Fibroblast of lung (primary cell): ENCODE measurements around the gene SLC9A5. TPM values are rescaled to one million over a fixed set of nuclear protein-coding genes. Genes with fewer than 3 reads are reported as not detected.

Source experiments
- DNase-seq, 2 donors: peaks; one replicate each; pipeline versions ENCODE4 v3.0.0 to v3.0.0-alpha.2; 2010; ENCODE audit warnings: low read depth in 2 of 2
- H2AFZ ChIP-seq: 2 replicates; pipeline ENCODE4 v1.5.1; 2012; ENCODE audit warnings: low read length, control low read depth, inconsistent platforms
- H3K27ac ChIP-seq: 2 replicates; pipeline ENCODE4 v1.5.1; 2011; ENCODE audit warnings: low read length, control low read depth; ENCODE audit not compliant: insufficient read depth
- H3K27me3 ChIP-seq: 2 replicates; pipeline ENCODE4 v1.5.1; 2011; ENCODE audit warnings: mild to moderate bottlenecking, low read length; ENCODE audit not compliant: control insufficient read depth, insufficient read depth
- H3K36me3 ChIP-seq: 2 replicates; pipeline ENCODE4 v1.5.1; 2011; ENCODE audit warnings: low read length; ENCODE audit not compliant: control insufficient read depth, insufficient read depth
- H3K4me1 ChIP-seq: 2 replicates; pipeline ENCODE4 v1.5.1; 2011; ENCODE audit warnings: low read length; ENCODE audit not compliant: control insufficient read depth, insufficient read depth; ENCODE audit errors: extremely low read depth
- H3K4me2 ChIP-seq: 2 replicates; pipeline ENCODE4 v1.5.1; 2011; ENCODE audit warnings: low read length, control low read depth; ENCODE audit not compliant: insufficient read depth; ENCODE audit errors: extremely low read depth
- H3K4me3 ChIP-seq, 4 experiments: fragments of 200-600 bp in 1 of 4; sonication (generic) in 1 of 4; replicated peaks in 1 of 4; 2 replicates each; pipeline ENCODE4 v1.5.1; 2011 to 2016; ENCODE audit warnings: low read length in 4 of 4, low read depth in 3 of 4, mild to moderate bottlenecking in 3 of 4, control low read depth in 2 of 4, inconsistent platforms in 1 of 4, mixed read lengths in 1 of 4; ENCODE audit not compliant: insufficient read depth in 1 of 4; ENCODE audit errors: control extremely low read depth in 1 of 4
- H3K79me2 ChIP-seq: 2 replicates; pipeline ENCODE4 v1.5.1; 2012; ENCODE audit warnings: mild to moderate bottlenecking, low read length, inconsistent platforms; ENCODE audit not compliant: control insufficient read depth, insufficient read depth
- H3K9ac ChIP-seq: 2 replicates; pipeline ENCODE4 v1.5.1; 2011; ENCODE audit warnings: mild to moderate bottlenecking, low read length, control low read depth; ENCODE audit not compliant: insufficient read depth
- H3K9me3 ChIP-seq: 2 replicates; pipeline ENCODE4 v1.5.1; 2012; ENCODE audit warnings: low read depth, low read length; ENCODE audit not compliant: control insufficient read depth, insufficient read depth
- H4K20me1 ChIP-seq: 2 replicates; pipeline ENCODE4 v1.5.1; 2011; ENCODE audit warnings: low read length; ENCODE audit not compliant: control insufficient read depth, insufficient read depth; ENCODE audit errors: extremely low read depth
- CTCF ChIP-seq, 2 donors: IDR thresholded peaks in 1 of 2; conservative IDR thresholded peaks in 1 of 2; 1 replicate in 1 of 2; 2 replicates in 1 of 2; pipeline ENCODE4 v1.5.1; 2011 to 2012; ENCODE audit warnings: low read length in 2 of 2, control low read depth in 1 of 2, inconsistent platforms in 1 of 2, low read depth in 1 of 2, mild to moderate bottlenecking in 1 of 2
- EZH2 ChIP-seq: IDR thresholded peaks from 2 replicates; pipeline ENCODE4 v1.5.1; 2012; ENCODE audit warnings: low read length, control low read depth, mild to moderate bottlenecking; ENCODE audit errors: missing control alignments
- polyA plus RNA-seq, 2 donors: library from polyadenylated mRNA; depleted of rRNA in 1 of 2; stranded (reverse) in 1 of 2; unstranded in 1 of 2; fragments of >200 nt; gene quantifications; 2 replicates each; pipeline ENCODE4 v1.2.1, GENCODE V29; 2011 to 2012; ENCODE audit warnings: missing spikeins in 1 of 2
- total RNA-seq: library from RNA; depleted of rRNA; stranded (reverse); fragments of >200 nt; gene quantifications from 2 replicates; pipeline ENCODE4 v1.2.1, GENCODE V29; 2014

The SLC9A5 gene
- total and polyA plus RNA-seq, 2 donors (not counting 1 experiment from before 2014, with no cell fraction given): 2.0 to 2.3 TPM

DNA sequence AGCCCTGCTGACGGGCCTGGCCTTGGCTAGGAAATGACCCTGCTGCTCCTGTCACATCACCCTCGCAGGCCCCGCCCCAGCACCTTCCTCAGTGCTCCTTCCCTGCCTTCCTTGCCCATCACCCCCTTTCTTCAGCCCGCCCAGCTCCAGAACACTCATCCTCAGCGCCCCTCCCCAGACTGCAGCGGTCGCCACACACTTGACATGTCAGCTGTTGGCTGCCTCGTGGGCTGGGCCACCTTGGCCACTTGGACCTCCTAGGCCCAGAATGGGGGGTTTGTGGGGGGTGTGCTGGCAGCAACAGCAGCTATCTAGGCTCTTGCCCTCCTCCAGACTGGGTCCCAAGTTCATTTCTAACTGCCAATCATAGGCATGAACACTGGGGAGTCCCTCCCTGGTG lies 39.2 kb upstream of the SLC9A5 start:
- Histone ChIP-seq H3K9me3 (no peaks in the 10 kb centered on the region), H3K4me2 (no peak overlapping the region), H3K36me3 (no peaks in the 10 kb centered on the region), H2AFZ (no peak overlapping the region), H3K27ac (no peak overlapping the region), H3K79me2 (no peaks in the 10 kb centered on the region), H3K4me3 (no peak overlapping the region), H3K27me3 (no peaks in the 10 kb centered on the region), H3K4me1 (peaks cover 12% of the 10 kb centered on the region), H3K9ac (no peak overlapping the region), H4K20me1 (no peaks in the 10 kb centered on the region)
- DNase-seq: no peak
- no peak for TF ChIP-seq EZH2
- TF ChIP-seq CTCF (conservative IDR thresholded peaks at IDR 0.05 in 1 of 2, IDR thresholded peaks at IDR 0.05 in 1 of 2; ENCODE audit: low read depth in 1 of 2, low read length in 2 of 2): no peak

DNA sequence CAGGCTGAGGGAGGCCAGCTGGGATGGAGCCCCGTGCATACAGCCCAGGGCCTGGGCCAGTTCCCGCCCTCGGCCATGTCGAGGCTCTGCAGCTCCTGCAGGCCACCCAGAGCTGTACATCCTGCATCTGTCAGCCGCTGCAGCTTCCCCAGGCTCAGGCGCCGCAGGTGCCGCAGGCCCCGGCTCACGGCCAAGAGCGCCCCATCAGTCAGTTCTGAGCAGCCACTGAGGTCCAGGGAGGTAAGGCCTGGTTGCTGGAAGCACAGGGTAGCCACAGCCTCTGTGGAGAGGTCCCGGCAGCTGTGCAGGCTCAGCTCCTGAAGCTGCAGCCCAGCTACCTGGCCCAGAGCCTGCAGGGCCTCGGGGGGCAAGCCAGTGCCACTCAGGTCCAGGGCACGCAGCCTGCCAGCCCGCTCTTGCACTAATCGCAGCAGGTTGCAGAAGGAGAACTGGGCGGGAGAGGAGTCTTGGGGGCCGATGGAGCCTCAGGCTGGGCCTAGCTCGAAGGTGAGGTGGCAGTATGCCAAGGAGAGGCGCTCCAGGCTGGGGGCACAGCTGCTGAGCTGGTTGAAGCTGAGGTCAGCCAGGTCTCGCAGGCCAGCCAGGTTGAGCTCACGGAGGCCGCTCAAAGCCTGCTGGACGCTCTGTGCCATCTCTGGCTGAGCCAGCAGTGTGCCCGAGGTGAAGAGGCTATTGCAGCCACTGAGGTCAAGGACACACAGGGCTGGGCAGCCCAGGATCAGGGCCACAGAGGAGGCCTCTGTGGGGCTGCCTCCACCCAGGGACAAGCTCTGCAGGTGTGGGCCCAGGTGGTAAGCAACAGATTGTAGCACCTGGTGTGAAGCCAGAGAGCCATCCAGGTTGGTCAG lies 38.5 kb upstream of the SLC9A5 start:
- Histone ChIP-seq H3K79me2 (no peaks in the 10 kb centered on the region), H3K4me3 (no peak overlapping the region), H3K9ac (no peak overlapping the region), H3K4me1 (peaks cover 12% of the 10 kb centered on the region), H3K4me2 (no peak overlapping the region), H3K9me3 (no peaks in the 10 kb centered on the region), H4K20me1 (no peaks in the 10 kb centered on the region), H3K27ac (no peak overlapping the region), H3K27me3 (no peaks in the 10 kb centered on the region), H2AFZ (no peak overlapping the region), H3K36me3 (no peaks in the 10 kb centered on the region)
- TF ChIP-seq EZH2: no peak
- no peak for TF ChIP-seq CTCF (conservative IDR thresholded peaks at IDR 0.05 in 1 of 2, IDR thresholded peaks at IDR 0.05 in 1 of 2; ENCODE audit: low read depth in 1 of 2, low read length in 2 of 2)
- no peak for DNase-seq

GRCh38 chr16:67211674-67212073 lies 37.1 kb upstream of the SLC9A5 start:
- no peaks in the 10 kb centered on the region for H3K36me3 ChIP-seq
- no peak overlapping the region for H3K9ac ChIP-seq
- no peak overlapping the region for H2AFZ ChIP-seq
- no peak for DNase-seq
- no peak overlapping the region for H3K27ac ChIP-seq
- TF ChIP-seq EZH2 (no peak), CTCF (conservative IDR thresholded peaks at IDR 0.05 in 1 of 2, IDR thresholded peaks at IDR 0.05 in 1 of 2; ENCODE audit: low read depth in 1 of 2, low read length in 2 of 2) (no peak)
- H3K9me3 ChIP-seq: no peaks in the 10 kb centered on the region
- no peak overlapping the region for H3K4me3 ChIP-seq
- no peaks in the 10 kb centered on the region for H4K20me1 ChIP-seq
- H3K79me2 ChIP-seq: no peaks in the 10 kb centered on the region
- no peaks in the 10 kb centered on the region for H3K27me3 ChIP-seq
- H3K4me1 ChIP-seq: peaks cover 12% of the 10 kb centered on the region
- no peak overlapping the region for H3K4me2 ChIP-seq
